ENCODE results near the gene LRRC4C. TPM values are rescaled to one million over a fixed set of nuclear protein-coding genes. Genes with fewer than 3 reads are reported as not detected.
"Not testable (repeated sequence)": the region's sequence is repeated elsewhere in the genome, so short reads cannot be mapped to it uniquely, and the experiment has no call there.

LRRC4C gene
- total RNA-seq, 4 donors from 2014 or later = 0.40 to 1.7 TPM; not detected in 2

DNA sequence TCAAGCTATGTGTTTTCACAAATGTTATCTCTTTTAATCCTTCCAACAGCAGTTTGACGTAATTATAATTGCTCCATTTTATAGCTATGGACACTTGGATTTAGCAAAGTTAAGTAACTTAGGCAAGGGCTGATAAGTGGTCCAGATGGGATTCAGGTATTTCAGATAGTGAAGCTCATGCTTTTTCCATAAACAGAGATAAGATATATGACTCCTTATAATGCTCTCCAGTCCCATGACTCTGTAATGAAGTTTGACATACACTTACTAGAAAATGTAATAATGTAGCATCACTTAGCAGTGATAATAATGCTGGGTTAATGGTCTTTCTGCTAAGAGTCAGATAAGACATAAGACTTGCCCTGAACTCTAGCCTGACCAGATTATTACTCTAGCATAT lies 892.1 kb downstream of the LRRC4C start:
- H3K27ac ChIP-seq = no peak overlapping the region
- DNase-seq = no peak
- no peak overlapping the region for H3K4me3 ChIP-seq
- H3K4me1 ChIP-seq = no peaks in the 10 kb centered on the region
- TF ChIP-seq POLR2A (IDR thresholded peaks at IDR 0.05) = no peak
- TF ChIP-seq, protein P1, sequence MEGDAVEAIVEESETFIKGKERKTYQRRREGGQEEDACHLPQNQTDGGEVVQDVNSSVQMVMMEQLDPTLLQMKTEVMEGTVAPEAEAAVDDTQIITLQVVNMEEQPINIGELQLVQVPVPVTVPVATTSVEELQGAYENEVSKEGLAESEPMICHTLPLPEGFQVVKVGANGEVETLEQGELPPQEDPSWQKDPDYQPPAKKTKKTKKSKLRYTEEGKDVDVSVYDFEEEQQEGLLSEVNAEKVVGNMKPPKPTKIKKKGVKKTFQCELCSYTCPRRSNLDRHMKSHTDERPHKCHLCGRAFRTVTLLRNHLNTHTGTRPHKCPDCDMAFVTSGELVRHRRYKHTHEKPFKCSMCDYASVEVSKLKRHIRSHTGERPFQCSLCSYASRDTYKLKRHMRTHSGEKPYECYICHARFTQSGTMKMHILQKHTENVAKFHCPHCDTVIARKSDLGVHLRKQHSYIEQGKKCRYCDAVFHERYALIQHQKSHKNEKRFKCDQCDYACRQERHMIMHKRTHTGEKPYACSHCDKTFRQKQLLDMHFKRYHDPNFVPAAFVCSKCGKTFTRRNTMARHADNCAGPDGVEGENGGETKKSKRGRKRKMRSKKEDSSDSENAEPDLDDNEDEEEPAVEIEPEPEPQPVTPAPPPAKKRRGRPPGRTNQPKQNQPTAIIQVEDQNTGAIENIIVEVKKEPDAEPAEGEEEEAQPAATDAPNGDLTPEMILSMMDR (IDR thresholded peaks at IDR 0.05) = no peak
- no peaks in the 10 kb centered on the region for H3K36me3 ChIP-seq
- H3K27me3 ChIP-seq = no peaks in the 10 kb centered on the region
- no peaks in the 10 kb centered on the region for H3K9me3 ChIP-seq

DNA sequence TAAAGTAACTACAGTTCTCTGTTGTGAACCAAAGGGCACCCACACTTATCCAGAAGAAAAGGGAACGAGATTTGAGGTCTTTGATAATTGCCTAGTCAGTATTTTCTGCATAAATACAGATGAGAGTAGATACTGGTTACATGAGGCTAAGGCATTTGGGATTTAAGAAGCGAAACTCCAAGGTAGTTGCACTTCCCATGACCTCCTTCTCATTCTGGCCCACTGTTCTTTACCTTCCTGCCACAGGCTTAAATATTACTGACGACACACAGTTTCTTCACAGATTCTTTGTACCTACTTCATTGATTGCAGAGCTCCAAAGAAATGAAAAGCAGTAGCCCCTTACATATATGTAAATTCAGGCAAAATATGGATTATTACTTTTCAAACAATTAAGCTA lies 915.3 kb downstream of the LRRC4C start:
- Histone ChIP-seq H3K4me1 (no peaks in the 10 kb centered on the region), H3K4me3 (no peak overlapping the region), H3K27ac (no peak overlapping the region), H3K9me3 (no peaks in the 10 kb centered on the region), H3K36me3 (no peaks in the 10 kb centered on the region), H3K27me3 (no peaks in the 10 kb centered on the region)
- DNase-seq = no peak
- TF ChIP-seq, protein P1 (IDR thresholded peaks at IDR 0.05) = no peak
- no peak for TF ChIP-seq POLR2A (IDR thresholded peaks at IDR 0.05)

DNA sequence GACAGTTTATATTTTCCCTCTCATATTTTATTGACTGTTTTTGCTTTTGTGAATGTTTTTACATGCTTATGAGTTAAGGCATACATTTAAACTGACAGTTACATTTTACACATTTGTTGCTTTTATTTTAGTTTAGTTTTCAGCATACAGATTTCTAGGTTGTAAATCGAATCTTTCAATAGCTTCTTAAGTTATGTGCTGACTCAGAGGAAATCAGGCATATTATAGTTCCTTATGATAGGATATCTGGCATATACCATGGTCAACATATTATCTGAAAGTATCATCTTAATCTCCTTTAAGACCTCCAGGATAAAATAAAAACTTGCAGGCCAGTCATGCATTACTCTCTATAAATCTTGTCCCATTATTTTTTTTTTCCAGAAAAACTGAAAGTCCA lies 916.6 kb downstream of the LRRC4C start:
- Histone ChIP-seq H3K36me3 (no peaks in the 10 kb centered on the region), H3K27me3 (no peaks in the 10 kb centered on the region), H3K4me1 (no peaks in the 10 kb centered on the region), H3K9me3 (no peaks in the 10 kb centered on the region), H3K4me3 (no peak overlapping the region), H3K27ac (no peak overlapping the region)
- no peak for TF ChIP-seq POLR2A (IDR thresholded peaks at IDR 0.05)
- TF ChIP-seq, protein P1 (IDR thresholded peaks at IDR 0.05) = no peak
- DNase-seq = no peak

DNA sequence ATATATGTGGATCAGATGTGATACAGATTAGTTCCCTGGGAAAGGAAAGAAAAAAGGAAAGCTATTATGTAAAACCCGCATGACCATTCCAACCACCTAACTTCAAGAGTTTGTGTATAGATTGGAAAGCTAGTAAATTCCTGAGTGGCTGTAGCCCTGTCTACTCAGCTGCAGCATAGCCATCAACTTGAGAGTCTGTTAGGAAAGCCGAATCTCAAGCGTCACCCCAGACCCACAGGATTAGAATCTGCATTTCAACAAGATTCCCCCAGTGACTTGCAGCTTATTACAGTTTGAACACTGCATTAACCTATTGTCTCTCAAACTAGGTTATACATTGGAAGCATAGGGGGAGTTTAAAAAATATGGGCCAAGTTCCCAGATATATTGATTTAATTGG lies 921.7 kb downstream of the LRRC4C start:
- no peak for DNase-seq
- no peaks in the 10 kb centered on the region for H3K4me1 ChIP-seq
- no peaks in the 10 kb centered on the region for H3K36me3 ChIP-seq
- H3K9me3 ChIP-seq = no peaks in the 10 kb centered on the region
- no peaks in the 10 kb centered on the region for H3K27me3 ChIP-seq
- no peak for TF ChIP-seq POLR2A (IDR thresholded peaks at IDR 0.05)
- TF ChIP-seq, protein P1 (IDR thresholded peaks at IDR 0.05) = no peak
- no peak overlapping the region for H3K4me3 ChIP-seq
- H3K27ac ChIP-seq = no peak overlapping the region

DNA sequence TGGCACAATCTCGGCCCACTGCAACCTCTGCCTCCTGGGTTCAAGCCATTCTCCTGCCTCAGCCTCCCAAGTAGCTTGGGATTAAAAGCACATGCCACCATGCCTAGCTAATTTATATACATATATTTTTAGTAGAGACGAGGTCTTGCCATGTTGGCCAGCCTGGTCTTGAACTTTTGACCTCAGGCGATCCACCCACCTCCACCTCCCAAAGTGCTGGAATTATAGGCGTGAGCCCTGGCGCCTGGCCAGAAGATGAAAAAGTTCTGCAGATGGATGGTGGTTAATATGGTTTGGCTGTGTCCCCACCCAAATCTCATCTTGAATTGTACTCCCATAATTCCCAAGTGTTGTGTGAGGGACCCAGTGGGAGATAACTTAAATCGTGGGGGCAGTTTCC lies 937.4 kb downstream of the LRRC4C start:
- H3K27me3 ChIP-seq, H3K27ac ChIP-seq, H3K36me3 ChIP-seq, H3K4me1 ChIP-seq, H3K4me3 ChIP-seq, H3K9me3 ChIP-seq: not testable (repeated sequence)
- DNase-seq = peak in 1 of 3 donors; percentile 16

DNA sequence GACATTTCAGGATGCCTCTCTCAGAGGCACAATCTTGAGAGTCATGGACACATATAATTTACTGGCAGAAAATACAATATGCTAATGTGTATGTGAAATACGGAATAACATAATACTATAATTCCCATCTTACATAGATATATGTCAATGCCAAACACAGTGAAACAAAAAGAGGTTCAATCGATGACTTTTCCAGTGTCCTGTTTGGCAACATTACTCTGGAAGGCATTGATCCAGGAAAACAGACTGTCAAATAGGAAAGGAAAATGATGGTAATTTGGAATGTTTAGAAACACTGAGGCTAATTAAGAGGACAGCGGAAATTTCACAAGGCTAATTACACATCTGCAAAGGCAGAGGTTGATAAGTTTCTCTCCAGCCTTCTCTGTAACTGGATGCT lies 942.3 kb downstream of the LRRC4C start:
- Histone ChIP-seq H3K27me3 (no peaks in the 10 kb centered on the region), H3K36me3 (no peaks in the 10 kb centered on the region), H3K4me1 (no peaks in the 10 kb centered on the region), H3K4me3 (no peak overlapping the region), H3K9me3 (no peaks in the 10 kb centered on the region), H3K27ac (no peak overlapping the region)
- TF ChIP-seq POLR2A (IDR thresholded peaks at IDR 0.05) = no peak
- TF ChIP-seq, protein P1 (IDR thresholded peaks at IDR 0.05) = no peak
- no peak for DNase-seq

Measured in Peyer's patch (tissue), 4 donors.